Measurements from ENCODE around the gene RC3H1. TPM values are rescaled to one million over a fixed set of nuclear protein-coding genes. Genes with fewer than 3 reads are reported as not detected.

RC3H1 gene
- total RNA-seq, 2 experiments from 2014 or later = 38.0 to 40.4 TPM

DNA sequence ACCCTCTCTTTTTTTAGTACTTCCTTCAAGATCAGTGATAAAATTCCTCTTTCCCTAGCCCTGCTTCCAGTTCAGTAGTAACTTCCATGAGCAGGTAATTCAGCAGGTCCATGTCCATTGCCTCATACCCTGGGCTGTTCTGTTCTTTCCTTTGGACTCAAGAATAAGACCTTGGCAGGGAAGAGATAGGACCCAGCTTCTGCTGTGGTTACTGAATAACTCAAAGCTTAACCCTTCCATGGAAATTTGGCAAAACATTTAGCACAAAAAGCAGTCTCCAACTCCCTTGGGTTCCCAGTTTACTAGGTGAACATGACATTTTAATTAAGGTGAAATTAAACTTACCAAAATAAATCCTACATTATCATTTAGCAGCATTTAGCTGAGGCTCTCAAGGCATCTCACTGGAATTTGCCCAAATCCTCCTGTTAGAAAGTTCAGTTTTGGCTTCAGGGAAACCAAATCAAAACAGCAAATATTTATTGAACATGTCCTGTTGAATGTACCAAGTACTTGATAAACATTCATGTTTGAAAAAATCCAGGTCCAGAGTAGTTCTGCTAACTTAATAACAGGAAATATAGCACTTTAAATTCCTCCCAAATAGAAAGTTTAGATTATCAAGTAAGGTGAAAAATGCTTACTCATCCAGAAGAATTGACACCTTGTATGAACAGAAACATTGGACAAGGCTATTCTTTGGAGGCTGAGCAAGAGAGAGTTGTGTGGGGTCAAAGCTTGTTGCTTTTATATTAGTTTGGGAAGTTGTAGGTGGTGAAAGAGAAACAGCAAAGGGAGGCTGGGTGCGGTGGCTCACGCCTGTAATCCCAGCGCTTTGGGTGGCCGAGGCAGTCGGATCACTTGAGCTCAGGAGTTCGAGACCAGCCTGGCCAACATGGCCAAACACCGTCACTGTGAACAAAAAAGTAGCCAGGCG is 96.6 kb downstream of the RC3H1 start:
- H3K36me3 ChIP-seq (ENCODE audit: insufficient read depth, low read length) = no peaks in the 10 kb centered on the region
- Mint-ChIP-seq H3K27ac (no peak overlapping the region), H3K4me3 (no peak overlapping the region), H3K9me3 (no peaks in the 10 kb centered on the region), H3K36me3 (ENCODE audit: low read depth) (peaks cover 6% of the 10 kb centered on the region), H3K27me3 (no peaks in the 10 kb centered on the region), H3K4me1 (ENCODE audit: low read depth) (no peaks in the 10 kb centered on the region)
- intact Hi-C loops (cut with DNase I, micrococcal nuclease) = no loop called here
- ChIA-PET CTCF (no interaction called here), POLR2A (no interaction called here)
- no peaks in the 10 kb centered on the region for H3K9me3 ChIP-seq (ENCODE audit: control insufficient read depth in 1 of 2, insufficient read depth in 1 of 2, low read length in 2 of 2)
- no peaks in the 10 kb centered on the region for H3K27me3 ChIP-seq (ENCODE audit: control insufficient read depth in 1 of 2, insufficient read depth in 2 of 2, low read length in 2 of 2)
- ATAC-seq (ENCODE audit: poor library complexity) (no peak), DNase-seq (no peak)
- H3K4me1 ChIP-seq (ENCODE audit: insufficient read depth, low read length) = no peaks in the 10 kb centered on the region
- TF ChIP-seq, protein P1, sequence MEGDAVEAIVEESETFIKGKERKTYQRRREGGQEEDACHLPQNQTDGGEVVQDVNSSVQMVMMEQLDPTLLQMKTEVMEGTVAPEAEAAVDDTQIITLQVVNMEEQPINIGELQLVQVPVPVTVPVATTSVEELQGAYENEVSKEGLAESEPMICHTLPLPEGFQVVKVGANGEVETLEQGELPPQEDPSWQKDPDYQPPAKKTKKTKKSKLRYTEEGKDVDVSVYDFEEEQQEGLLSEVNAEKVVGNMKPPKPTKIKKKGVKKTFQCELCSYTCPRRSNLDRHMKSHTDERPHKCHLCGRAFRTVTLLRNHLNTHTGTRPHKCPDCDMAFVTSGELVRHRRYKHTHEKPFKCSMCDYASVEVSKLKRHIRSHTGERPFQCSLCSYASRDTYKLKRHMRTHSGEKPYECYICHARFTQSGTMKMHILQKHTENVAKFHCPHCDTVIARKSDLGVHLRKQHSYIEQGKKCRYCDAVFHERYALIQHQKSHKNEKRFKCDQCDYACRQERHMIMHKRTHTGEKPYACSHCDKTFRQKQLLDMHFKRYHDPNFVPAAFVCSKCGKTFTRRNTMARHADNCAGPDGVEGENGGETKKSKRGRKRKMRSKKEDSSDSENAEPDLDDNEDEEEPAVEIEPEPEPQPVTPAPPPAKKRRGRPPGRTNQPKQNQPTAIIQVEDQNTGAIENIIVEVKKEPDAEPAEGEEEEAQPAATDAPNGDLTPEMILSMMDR (IDR thresholded peaks at IDR 0.05) = no peak
- H3K4me3 ChIP-seq (ENCODE audit: low read length) = no peak overlapping the region
- no peak overlapping the region for H3K27ac ChIP-seq (ENCODE audit: low read depth in 1 of 2, low read length in 2 of 2)

DNA sequence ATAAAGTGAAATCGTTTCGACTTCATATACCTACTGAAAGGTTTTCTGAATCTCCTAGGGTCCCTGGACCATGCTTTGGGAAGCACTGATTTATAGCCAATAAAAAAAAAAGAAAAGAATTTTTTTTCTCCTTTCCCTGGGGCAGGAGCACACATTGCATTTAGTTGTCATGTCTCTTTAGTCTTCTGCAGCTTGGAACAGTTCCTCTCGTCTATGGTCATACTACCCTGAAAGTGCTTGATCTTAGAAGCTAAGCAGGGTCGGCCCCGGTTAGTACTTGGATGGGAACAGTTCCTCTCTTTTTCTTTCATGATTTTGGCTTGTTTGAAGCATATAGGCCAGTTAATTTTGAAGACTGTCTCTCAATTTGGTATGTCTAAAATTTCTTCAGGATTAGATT is 101.3 kb downstream of the RC3H1 start:
- H3K27ac Mint-ChIP-seq = no peak overlapping the region
- ChIA-PET POLR2A (no interaction called here), CTCF (no interaction called here)
- Histone ChIP-seq H3K27me3 (ENCODE audit: control insufficient read depth in 1 of 2, insufficient read depth in 2 of 2, low read length in 2 of 2) (no peaks in the 10 kb centered on the region), H3K36me3 (ENCODE audit: insufficient read depth, low read length) (no peaks in the 10 kb centered on the region), H3K4me1 (ENCODE audit: insufficient read depth, low read length) (no peaks in the 10 kb centered on the region), H3K9me3 (ENCODE audit: control insufficient read depth in 1 of 2, insufficient read depth in 1 of 2, low read length in 2 of 2) (no peaks in the 10 kb centered on the region), H3K4me3 (ENCODE audit: low read length) (no peak overlapping the region), H3K27ac (ENCODE audit: low read depth in 1 of 2, low read length in 2 of 2) (no peak overlapping the region)
- TF ChIP-seq, protein P1 (IDR thresholded peaks at IDR 0.05) = no peak
- H3K36me3 Mint-ChIP-seq (ENCODE audit: low read depth) = no peaks in the 10 kb centered on the region
- ATAC-seq (ENCODE audit: poor library complexity) (no peak), DNase-seq (no peak)
- no peaks in the 10 kb centered on the region for H3K9me3 Mint-ChIP-seq
- no peak overlapping the region for H3K4me3 Mint-ChIP-seq
- intact Hi-C loops (cut with DNase I, micrococcal nuclease) = no loop called here
- H3K4me1 Mint-ChIP-seq (ENCODE audit: low read depth) = no peaks in the 10 kb centered on the region
- no peaks in the 10 kb centered on the region for H3K27me3 Mint-ChIP-seq

DNA sequence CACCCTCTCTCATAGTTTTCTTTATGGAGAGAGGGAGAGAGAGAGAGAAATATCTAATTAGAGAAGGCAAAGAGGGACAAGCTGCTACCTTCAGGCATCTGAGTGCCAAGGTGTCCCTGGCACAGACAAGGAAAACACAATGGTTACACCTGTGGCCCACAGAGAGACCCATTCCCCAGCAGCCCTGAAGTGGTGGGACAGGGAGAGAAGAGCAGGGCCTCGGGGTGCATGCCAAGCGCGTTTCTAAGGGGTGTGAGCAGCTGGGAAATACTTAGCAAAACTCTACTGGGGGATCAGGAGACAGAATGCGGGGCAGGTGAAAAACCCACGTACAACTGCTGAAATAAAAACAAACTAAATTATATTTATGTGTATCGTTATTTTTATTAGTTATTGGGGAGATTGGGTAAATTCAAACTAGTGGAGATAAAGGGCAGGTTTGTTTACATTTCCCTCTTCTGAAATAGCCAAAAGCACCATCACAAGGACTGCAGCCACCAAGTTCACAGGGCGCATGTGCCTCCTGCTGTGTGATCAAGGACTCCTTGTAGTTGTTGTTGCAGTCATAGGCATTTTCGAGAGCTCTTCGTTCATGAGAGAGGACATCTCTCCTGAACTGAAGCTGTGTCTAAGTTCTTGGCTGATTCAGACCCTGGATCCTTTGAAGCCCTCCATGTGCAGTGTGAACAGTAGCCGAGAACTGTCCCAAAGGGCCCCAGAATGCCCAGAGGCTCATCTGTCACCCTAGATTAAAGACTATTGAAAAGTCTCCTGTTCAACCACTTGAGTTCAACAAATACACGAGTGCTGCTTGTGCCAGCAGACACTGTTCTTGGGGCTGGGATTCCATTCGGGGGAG is 104.3 kb downstream of the RC3H1 start:
- no peaks in the 10 kb centered on the region for H3K4me1 Mint-ChIP-seq (ENCODE audit: low read depth)
- no peak for ATAC-seq (ENCODE audit: poor library complexity)
- H3K27ac ChIP-seq (ENCODE audit: low read depth in 1 of 2, low read length in 2 of 2) = no peak overlapping the region
- TF ChIP-seq, protein P1 (IDR thresholded peaks at IDR 0.05) = no peak
- no peaks in the 10 kb centered on the region for H3K27me3 ChIP-seq (ENCODE audit: control insufficient read depth in 1 of 2, insufficient read depth in 2 of 2, low read length in 2 of 2)
- no peaks in the 10 kb centered on the region for H3K9me3 ChIP-seq (ENCODE audit: control insufficient read depth in 1 of 2, insufficient read depth in 1 of 2, low read length in 2 of 2)
- no peak for DNase-seq
- H3K9me3 Mint-ChIP-seq = no peaks in the 10 kb centered on the region
- no peaks in the 10 kb centered on the region for H3K4me1 ChIP-seq (ENCODE audit: insufficient read depth, low read length)
- intact Hi-C loops (cut with DNase I, micrococcal nuclease) = no loop called here
- ChIA-PET CTCF (no interaction called here), POLR2A (no interaction called here)
- H3K27me3 Mint-ChIP-seq = no peaks in the 10 kb centered on the region
- no peak overlapping the region for H3K4me3 ChIP-seq (ENCODE audit: low read length)
- no peak overlapping the region for H3K27ac Mint-ChIP-seq
- no peaks in the 10 kb centered on the region for H3K36me3 Mint-ChIP-seq (ENCODE audit: low read depth)
- H3K4me3 Mint-ChIP-seq = no peak overlapping the region
- H3K36me3 ChIP-seq (ENCODE audit: insufficient read depth, low read length) = no peaks in the 10 kb centered on the region
